Stimulated activated naive CD4-positive, alpha-beta T cell (primary cell): ENCODE results near the gene CPVL.

Experiments used
- DNase-seq, 6 experiments: peaks; one replicate each; lab custom pipeline; 2025; lab: John Stamatoyannopoulos, UW

Gene CPVL

GRCh38 chr7:29156907-29157452 is 10.6 kb upstream of the CPVL start:
- no peak for DNase-seq

GRCh38 chr7:29154076-29154475 is 7.7 kb upstream of the CPVL start:
- no peak for DNase-seq

- DNase-seq, result no peak
Measured at GRCh38 chr7:29150856-29151255, 4.5 kb upstream of the CPVL start.

- no peak for DNase-seq
Measured at GRCh38 chr7:29149036-29149435, 2.7 kb upstream of the CPVL start.

- DNase-seq, result no peak
Measured at GRCh38 chr7:29147821-29148220, 1.5 kb upstream of the CPVL start.

GRCh38 chr7:29146888-29147609 is 712 bp upstream of the CPVL start:
- no peak for DNase-seq

- no peak for DNase-seq
Measured at GRCh38 chr7:29145553-29146056, 732 bp downstream of the CPVL start.

GRCh38 chr7:29143751-29144150 is 2.6 kb downstream of the CPVL start:
- no peak for DNase-seq

GRCh38 chr7:29142021-29142727 is 4.2 kb downstream of the CPVL start:
- no peak for DNase-seq

- no peak for DNase-seq
Measured at GRCh38 chr7:29140873-29141468, 5.4 kb downstream of the CPVL start.

- DNase-seq, result no peak
Measured at GRCh38 chr7:29139796-29140195, 6.5 kb downstream of the CPVL start.

- DNase-seq, result no peak
Measured at GRCh38 chr7:29139191-29139590, 7.1 kb downstream of the CPVL start.

GRCh38 chr7:29138588-29138987 is 7.7 kb downstream of the CPVL start:
- DNase-seq, result no peak

GRCh38 chr7:29135846-29136245 is 10.5 kb downstream of the CPVL start:
- DNase-seq, result no peak

- no peak for DNase-seq
Measured at GRCh38 chr7:29132980-29133379, 13.4 kb downstream of the CPVL start.

- DNase-seq, result no peak
Measured at GRCh38 chr7:29131678-29132077, 14.7 kb downstream of the CPVL start.

GRCh38 chr7:29130096-29130495 is 16.2 kb downstream of the CPVL start:
- DNase-seq, result no peak

- DNase-seq, result no peak
Measured at GRCh38 chr7:29127527-29127926, 18.8 kb downstream of the CPVL start.

GRCh38 chr7:29126804-29127203 is 19.5 kb downstream of the CPVL start:
- DNase-seq, result no peak

GRCh38 chr7:29123626-29124190 is 22.6 kb downstream of the CPVL start:
- DNase-seq, result no peak

GRCh38 chr7:29122759-29123158 is 23.6 kb downstream of the CPVL start:
- no peak for DNase-seq

GRCh38 chr7:29122081-29122480 is 24.3 kb downstream of the CPVL start:
- no peak for DNase-seq
